Gastrocnemius medialis (tissue), 4 donors: ENCODE data around the gene KRTAP5-11.

ENCODE experiments used
- CTCF ChIP-seq, 5 experiments: fragments of 450-650 bp in 3 of 5; fragments of 200-600 bp in 2 of 5; sonication (generic) in 2 of 5; IDR thresholded peaks in 4 of 5; conservative IDR thresholded peaks in 1 of 5; 1 replicate in 4 of 5; 2 replicates in 1 of 5; pipeline ENCODE4 v1.5.1; 2016 to 2019; ENCODE audit warnings: antibody characterized with exemption in 5 of 5, mild to moderate bottlenecking in 3 of 5, moderate library complexity in 3 of 5
- POLR2A ChIP-seq, 2 donors: fragments of 450-650 bp; IDR thresholded peaks; one replicate each; pipeline ENCODE4 v1.6.1; 2017; ENCODE audit warnings: antibody characterized with exemption in 2 of 2, mild to moderate bottlenecking in 2 of 2, moderate library complexity in 2 of 2

- no peak for TF ChIP-seq CTCF (IDR thresholded peaks at IDR 0.05 in 4 of 5, conservative IDR thresholded peaks at IDR 0.05 in 1 of 5)
- TF ChIP-seq POLR2A (IDR thresholded peaks at IDR 0.05): no peak
Observed at GRCh38 chr11:71575723-71576424, 6.8 kb downstream of the KRTAP5-11 start.
